ENCODE measurements around the gene ATP6V1E1.

The ATP6V1E1 gene

GRCh38 chr22:17548756-17549035 is 79.9 kb downstream of the ATP6V1E1 start:
- in situ Hi-C loops (cut with HindIII; ENCODE audit: low sequenced_read_pairs) = no loop called here

GRCh38 chr22:17548010-17548755 is 80.4 kb downstream of the ATP6V1E1 start:
- in situ Hi-C loops (cut with HindIII; ENCODE audit: low sequenced_read_pairs) = no loop called here

GRCh38 chr22:17542452-17542851 is 86.1 kb downstream of the ATP6V1E1 start:
- in situ Hi-C loops (cut with HindIII; ENCODE audit: low sequenced_read_pairs) = no loop called here

Data from DLD1 (cell line).